Ascending aorta (tissue), 2 donors: ENCODE data around the gene EPHA1. TPM values are rescaled to one million over a fixed set of nuclear protein-coding genes. Genes with fewer than 3 reads are reported as not detected.

Source experiments
- DNase-seq, 2 donors: peaks; one replicate each; pipeline ENCODE4 v3.0.0-alpha.2; 2019; ENCODE audit warnings: low spot score in 2 of 2
- H3K27ac ChIP-seq, 2 donors: fragments of 200-600 bp; sonication (generic); one replicate each; pipeline ENCODE4 v1.5.1; 2016 to 2017; ENCODE audit warnings: mild to moderate bottlenecking in 1 of 2
- H3K27me3 ChIP-seq: fragments of 200-600 bp; sonication (generic); one replicate; pipeline ENCODE4 v1.5.1; 2017
- H3K36me3 ChIP-seq, 2 donors: fragments of 200-600 bp; sonication (generic); one replicate each; pipeline ENCODE4 v1.5.1; 2016
- H3K4me1 ChIP-seq, 2 donors: fragments of 200-600 bp; sonication (generic); one replicate each; pipeline ENCODE4 v1.5.1; 2016 to 2017; ENCODE audit warnings: mild to moderate bottlenecking in 1 of 2
- H3K4me3 ChIP-seq, 2 donors: fragments of 200-600 bp; sonication (generic); one replicate each; pipeline ENCODE4 v1.5.1; 2016 to 2017; ENCODE audit warnings: mild to moderate bottlenecking in 1 of 2
- H3K9me3 ChIP-seq, 2 donors: fragments of 200-600 bp; sonication (generic); one replicate each; pipeline ENCODE4 v1.5.1; 2016
- intact Hi-C: fragments of 100-400 bp; cut with DNase I; formaldehyde crosslinking; loops from one replicate; pipeline ENCODE4 v1.15.1; 2023
- total RNA-seq: library from RNA; depleted of rRNA; stranded (reverse); fragments of >200 nt; gene quantifications from one replicate; pipeline ENCODE4 v1.1.0, GENCODE V29; 2016
- TF ChIP-seq, protein P1 (sequence below), 3 experiments: fragments of 200-600 bp in 2 of 3; fragments of 450-650 bp in 1 of 3; sonication (generic) in 2 of 3; IDR thresholded peaks; one replicate each; pipeline ENCODE4 v1.5.1; 2016 to 2019; ENCODE audit warnings: antibody characterized with exemption in 3 of 3, mild to moderate bottlenecking in 1 of 3, moderate library complexity in 1 of 3

Gene EPHA1
- total RNA-seq, 1 donor from 2014 or later: not detected

GRCh38 chr7:143398616-143399015 lies 10.0 kb downstream of the EPHA1 start:
- Histone ChIP-seq H3K4me3 (no peak overlapping the region), H3K27me3 (no peaks in the 10 kb centered on the region), H3K36me3 (no peaks in the 10 kb centered on the region), H3K9me3 (no peaks in the 10 kb centered on the region), H3K27ac (no peak overlapping the region), H3K4me1 (peaks cover 0 to 13% of the 10 kb centered on the region in 2 donors)
- intact Hi-C loops: loop anchor here (10.0 kb wide), 1 partner anchor 1436 kb away; the partner anchor contains the start of gene TPK1
- DNase-seq: no peak
- TF ChIP-seq, protein P1, sequence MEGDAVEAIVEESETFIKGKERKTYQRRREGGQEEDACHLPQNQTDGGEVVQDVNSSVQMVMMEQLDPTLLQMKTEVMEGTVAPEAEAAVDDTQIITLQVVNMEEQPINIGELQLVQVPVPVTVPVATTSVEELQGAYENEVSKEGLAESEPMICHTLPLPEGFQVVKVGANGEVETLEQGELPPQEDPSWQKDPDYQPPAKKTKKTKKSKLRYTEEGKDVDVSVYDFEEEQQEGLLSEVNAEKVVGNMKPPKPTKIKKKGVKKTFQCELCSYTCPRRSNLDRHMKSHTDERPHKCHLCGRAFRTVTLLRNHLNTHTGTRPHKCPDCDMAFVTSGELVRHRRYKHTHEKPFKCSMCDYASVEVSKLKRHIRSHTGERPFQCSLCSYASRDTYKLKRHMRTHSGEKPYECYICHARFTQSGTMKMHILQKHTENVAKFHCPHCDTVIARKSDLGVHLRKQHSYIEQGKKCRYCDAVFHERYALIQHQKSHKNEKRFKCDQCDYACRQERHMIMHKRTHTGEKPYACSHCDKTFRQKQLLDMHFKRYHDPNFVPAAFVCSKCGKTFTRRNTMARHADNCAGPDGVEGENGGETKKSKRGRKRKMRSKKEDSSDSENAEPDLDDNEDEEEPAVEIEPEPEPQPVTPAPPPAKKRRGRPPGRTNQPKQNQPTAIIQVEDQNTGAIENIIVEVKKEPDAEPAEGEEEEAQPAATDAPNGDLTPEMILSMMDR (IDR thresholded peaks at IDR 0.05): no peak

DNA sequence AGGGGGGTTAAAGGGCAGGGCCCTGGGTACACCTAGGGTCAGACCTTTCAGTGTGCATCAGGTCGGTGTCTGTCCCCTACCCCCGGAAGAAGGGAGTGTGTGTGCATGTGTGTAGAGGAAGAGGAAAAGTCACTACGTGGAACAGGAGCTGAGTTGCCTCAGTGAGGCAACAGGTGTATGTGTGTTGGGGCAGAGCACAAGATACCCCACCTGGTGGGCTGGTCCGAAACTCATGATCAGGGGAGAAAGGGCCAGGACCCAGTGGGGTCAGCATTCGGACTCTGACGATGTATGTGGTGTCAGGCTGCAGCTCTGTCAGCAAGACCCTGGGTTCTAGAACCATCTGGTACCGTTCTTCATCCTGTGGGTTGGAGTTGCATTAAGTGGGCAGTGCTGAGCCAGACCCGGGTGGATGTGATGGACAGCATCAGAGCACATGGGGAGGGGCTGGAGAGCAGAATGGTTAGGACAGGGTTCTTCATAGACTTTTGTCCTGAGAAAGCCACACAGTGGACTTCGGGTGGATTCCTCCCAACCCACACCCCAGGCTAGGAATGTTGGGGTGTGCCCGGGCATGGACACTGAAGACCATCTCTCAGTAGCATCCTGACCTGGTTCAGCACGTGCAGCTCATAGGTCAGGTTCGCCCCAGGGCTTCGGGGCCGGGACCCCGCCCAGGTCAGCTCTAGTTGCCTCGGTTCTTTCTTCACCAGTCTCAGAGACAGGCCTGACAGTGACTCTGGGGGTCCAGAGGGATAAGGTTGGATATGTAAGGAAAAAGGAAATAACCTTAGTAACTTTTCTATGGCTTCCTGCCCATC lies 10.7 kb downstream of the EPHA1 start:
- H3K27ac ChIP-seq: no peak overlapping the region
- H3K4me1 ChIP-seq: peaks cover 7 to 20% of the 10 kb centered on the region in 2 donors
- intact Hi-C loops: loop anchor here (10.0 kb wide), 1 partner anchor 1437 kb away; the partner anchor contains the start of gene TPK1
- no peak overlapping the region for H3K4me3 ChIP-seq
- H3K27me3 ChIP-seq: no peaks in the 10 kb centered on the region
- TF ChIP-seq, protein P1 (IDR thresholded peaks at IDR 0.05): no peak
- no peak for DNase-seq
- H3K36me3 ChIP-seq: peaks cover 0 to 5% of the 10 kb centered on the region in 2 donors
- no peaks in the 10 kb centered on the region for H3K9me3 ChIP-seq

- DNase-seq: no peak
- Histone ChIP-seq H3K27me3 (no peaks in the 10 kb centered on the region), H3K4me3 (no peak overlapping the region), H3K36me3 (peaks cover 0 to 7% of the 10 kb centered on the region in 2 donors), H3K27ac (no peak overlapping the region), H3K9me3 (no peaks in the 10 kb centered on the region), H3K4me1 (peaks cover 15 to 29% of the 10 kb centered on the region in 2 donors)
- intact Hi-C loops: loop anchor here (10.0 kb wide), 1 partner anchor 1438 kb away; the partner anchor contains the start of gene TPK1
- TF ChIP-seq, protein P1 (IDR thresholded peaks at IDR 0.05): no peak
Measured at GRCh38 chr7:143396625-143397556, 11.8 kb downstream of the EPHA1 start.

DNA sequence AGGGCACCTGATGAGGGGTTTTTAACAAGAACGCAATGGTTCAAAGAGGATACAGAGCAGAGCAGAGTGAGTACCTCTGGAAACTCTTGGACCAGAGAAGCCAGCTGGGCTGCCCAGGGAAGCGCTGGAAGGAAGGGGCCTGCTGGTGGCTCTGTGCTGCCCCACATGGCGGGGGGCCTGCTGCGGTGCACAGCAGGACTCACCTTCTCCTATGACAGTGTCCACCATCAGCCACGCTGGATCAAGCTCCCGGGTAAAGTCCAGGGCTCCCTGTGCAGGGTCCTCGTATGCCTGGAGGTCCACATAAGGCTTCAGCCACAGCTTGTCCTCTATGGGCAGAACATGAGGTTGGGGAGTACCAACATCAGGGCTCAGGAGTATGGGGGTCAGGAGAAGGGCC lies 12.5 kb downstream of the EPHA1 start:
- no peaks in the 10 kb centered on the region for H3K27me3 ChIP-seq
- intact Hi-C loops: loop anchor here (10.0 kb wide), 1 partner anchor 1439 kb away; the partner anchor contains the start of gene TPK1
- TF ChIP-seq, protein P1 (IDR thresholded peaks at IDR 0.05): no peak
- H3K36me3 ChIP-seq: peaks cover under 1 to 7% of the 10 kb centered on the region in 2 donors
- peaks cover 16 to 35% of the 10 kb centered on the region in 2 donors for H3K4me1 ChIP-seq
- H3K9me3 ChIP-seq: no peaks in the 10 kb centered on the region
- no peak for DNase-seq
- no peak overlapping the region for H3K27ac ChIP-seq
- H3K4me3 ChIP-seq: no peak overlapping the region
